T-helper 17 cell (primary cell): ENCODE results near the gene FMN1. TPM values are rescaled to one million over a fixed set of nuclear protein-coding genes. Genes with fewer than 3 reads are reported as not detected.

ENCODE experiments used
- ATAC-seq: fragments of 150-1000 bp; cut with Tn5 transposase; 2 replicates; pipeline ENCODE4 v1.10.0; 2021; ENCODE audit warnings: mild to moderate bottlenecking, moderate library complexity
- DNase-seq, 3 donors: peaks; one replicate each; pipeline versions ENCODE4 v3.0.0 to v3.0.0-alpha.2; 2020 to 2021
- H3K9me3 ChIP-seq: one replicate; pipeline ENCODE4 v1.7.0; 2013; ENCODE audit warnings: low read length, mild to moderate bottlenecking; ENCODE audit not compliant: control insufficient read depth, poor library complexity, severe bottlenecking
- H3K27ac Mint-ChIP-seq: one replicate; pipeline ENCODE4 v1.8.0; 2022; ENCODE audit warnings: mild to moderate bottlenecking, moderate library complexity, mixed read lengths
- H3K27me3 Mint-ChIP-seq: one replicate; pipeline ENCODE4 v1.8.0; 2022; ENCODE audit warnings: mixed read lengths
- H3K36me3 Mint-ChIP-seq: one replicate; pipeline ENCODE4 v1.8.0; 2022; ENCODE audit warnings: low read depth, mixed read lengths
- H3K4me1 Mint-ChIP-seq: one replicate; pipeline ENCODE4 v1.8.0; 2022; ENCODE audit warnings: mild to moderate bottlenecking, mixed read lengths
- H3K4me3 Mint-ChIP-seq: one replicate; pipeline ENCODE4 v1.8.0; 2022; ENCODE audit warnings: mild to moderate bottlenecking, moderate library complexity, mixed read lengths
- total RNA-seq, 4 donors: library from RNA in 2 of 4; stranded (reverse) in 2 of 4; gene quantifications; one replicate each; pipeline ENCODE4 v1.2.3 and lab custom pipeline; 2022 to 2026

FMN1 gene
- total RNA-seq, 2 donors from 2014 or later = 18.7 to 35.2 TPM

GRCh38 chr15:32935139-32935538 lies 259.4 kb downstream of the FMN1 start:
- H3K4me1 Mint-ChIP-seq = peaks cover 4% of the 10 kb centered on the region
- no peak overlapping the region for H3K27ac Mint-ChIP-seq
- no peaks in the 10 kb centered on the region for H3K27me3 Mint-ChIP-seq
- DNase-seq = no peak
- no peaks in the 10 kb centered on the region for H3K9me3 ChIP-seq
- peaks cover 8% of the 10 kb centered on the region for H3K36me3 Mint-ChIP-seq
- ATAC-seq = no peak
- H3K4me3 Mint-ChIP-seq = no peak overlapping the region

- Mint-ChIP-seq H3K36me3 (peaks cover 8% of the 10 kb centered on the region), H3K27ac (no peak overlapping the region), H3K27me3 (no peaks in the 10 kb centered on the region), H3K4me3 (no peak overlapping the region), H3K4me1 (peaks cover 4% of the 10 kb centered on the region)
- no peak for ATAC-seq
- no peak for DNase-seq
- no peaks in the 10 kb centered on the region for H3K9me3 ChIP-seq
These were observed 261.3 kb downstream of the FMN1 start for GRCh38 chr15:32933236-32933635.

- no peak overlapping the region for H3K4me3 Mint-ChIP-seq
These were observed 265.6 kb downstream of the FMN1 start for GRCh38 chr15:32928876-32929275.

GRCh38 chr15:32927124-32927523 lies 267.4 kb downstream of the FMN1 start:
- H3K4me3 Mint-ChIP-seq = no peak overlapping the region
- ATAC-seq = no peak
- no peak for DNase-seq
- peaks cover 2% of the 10 kb centered on the region for H3K36me3 Mint-ChIP-seq
- H3K27me3 Mint-ChIP-seq = no peaks in the 10 kb centered on the region
- no peak overlapping the region for H3K27ac Mint-ChIP-seq
- H3K4me1 Mint-ChIP-seq = no peaks in the 10 kb centered on the region
- H3K9me3 ChIP-seq = no peaks in the 10 kb centered on the region

More at GRCh38 chr15:32928876-32929275, 265.6 kb downstream of the FMN1 start:
- Mint-ChIP-seq H3K4me1 (peaks cover 4% of the 10 kb centered on the region), H3K27ac (no peak overlapping the region), H3K36me3 (peaks cover 2% of the 10 kb centered on the region), H3K27me3 (no peaks in the 10 kb centered on the region)
- ATAC-seq (no peak), DNase-seq (no peak)
- no peaks in the 10 kb centered on the region for H3K9me3 ChIP-seq

GRCh38 chr15:32923176-32923575 lies 271.3 kb downstream of the FMN1 start:
- H3K4me3 Mint-ChIP-seq = no peak overlapping the region
- no peak for ATAC-seq
- no peak overlapping the region for H3K27ac Mint-ChIP-seq
- no peaks in the 10 kb centered on the region for H3K4me1 Mint-ChIP-seq
- H3K36me3 Mint-ChIP-seq = peaks cover 4% of the 10 kb centered on the region
- no peak for DNase-seq
- H3K27me3 Mint-ChIP-seq = no peaks in the 10 kb centered on the region
- no peaks in the 10 kb centered on the region for H3K9me3 ChIP-seq

GRCh38 chr15:32922541-32922940 lies 272.0 kb downstream of the FMN1 start:
- Mint-ChIP-seq H3K27ac (no peak overlapping the region), H3K4me3 (no peak overlapping the region), H3K4me1 (no peaks in the 10 kb centered on the region), H3K36me3 (peaks cover 4% of the 10 kb centered on the region), H3K27me3 (no peaks in the 10 kb centered on the region)
- ATAC-seq (no peak), DNase-seq (no peak)
- H3K9me3 ChIP-seq = no peaks in the 10 kb centered on the region

GRCh38 chr15:32919749-32920414 lies 274.6 kb downstream of the FMN1 start:
- H3K36me3 Mint-ChIP-seq = peaks cover 2% of the 10 kb centered on the region
- no peaks in the 10 kb centered on the region for H3K27me3 Mint-ChIP-seq
- H3K4me1 Mint-ChIP-seq = no peaks in the 10 kb centered on the region
- H3K27ac Mint-ChIP-seq = no peak overlapping the region
- DNase-seq = no peak
- no peak overlapping the region for H3K4me3 Mint-ChIP-seq
- H3K9me3 ChIP-seq = no peaks in the 10 kb centered on the region
- ATAC-seq = no peak

GRCh38 chr15:32918547-32918946 lies 276.0 kb downstream of the FMN1 start:
- Mint-ChIP-seq H3K36me3 (peaks cover 2% of the 10 kb centered on the region), H3K27ac (no peak overlapping the region), H3K27me3 (no peaks in the 10 kb centered on the region), H3K4me3 (no peak overlapping the region), H3K4me1 (no peaks in the 10 kb centered on the region)
- DNase-seq (no peak), ATAC-seq (no peak)
- no peaks in the 10 kb centered on the region for H3K9me3 ChIP-seq

GRCh38 chr15:32910839-32911238 lies 283.7 kb downstream of the FMN1 start:
- no peak overlapping the region for H3K27ac Mint-ChIP-seq
- no peak for DNase-seq
- H3K27me3 Mint-ChIP-seq = no peaks in the 10 kb centered on the region
- H3K4me1 Mint-ChIP-seq = no peaks in the 10 kb centered on the region
- no peak for ATAC-seq
- H3K4me3 Mint-ChIP-seq = no peak overlapping the region
- no peaks in the 10 kb centered on the region for H3K9me3 ChIP-seq
- no peaks in the 10 kb centered on the region for H3K36me3 Mint-ChIP-seq

GRCh38 chr15:32909431-32909830 lies 285.1 kb downstream of the FMN1 start:
- no peak for ATAC-seq
- no peaks in the 10 kb centered on the region for H3K27me3 Mint-ChIP-seq
- no peaks in the 10 kb centered on the region for H3K4me1 Mint-ChIP-seq
- no peaks in the 10 kb centered on the region for H3K9me3 ChIP-seq
- DNase-seq = no peak
- H3K4me3 Mint-ChIP-seq = no peak overlapping the region
- H3K36me3 Mint-ChIP-seq = no peaks in the 10 kb centered on the region
- peak overlapping the region; percentile 4 for H3K27ac Mint-ChIP-seq

- peaks cover 2% of the 10 kb centered on the region for H3K4me1 Mint-ChIP-seq
- no peak overlapping the region for H3K4me3 Mint-ChIP-seq
These were observed 285.6 kb downstream of the FMN1 start for GRCh38 chr15:32908872-32909271.

GRCh38 chr15:32908135-32908801 lies 286.2 kb downstream of the FMN1 start:
- H3K9me3 ChIP-seq = no peaks in the 10 kb centered on the region
- Mint-ChIP-seq H3K4me3 (no peak overlapping the region), H3K27me3 (no peaks in the 10 kb centered on the region), H3K27ac (no peak overlapping the region), H3K4me1 (peaks cover 2% of the 10 kb centered on the region), H3K36me3 (peaks cover 3% of the 10 kb centered on the region)
- DNase-seq (no peak), ATAC-seq (peak; percentile 54)

More at GRCh38 chr15:32908872-32909271, 285.6 kb downstream of the FMN1 start:
- no peaks in the 10 kb centered on the region for H3K9me3 ChIP-seq
- Mint-ChIP-seq H3K27ac (peak overlapping the region; percentile 4), H3K27me3 (no peaks in the 10 kb centered on the region), H3K36me3 (peaks cover 2% of the 10 kb centered on the region)
- ATAC-seq = no peak
- DNase-seq = no peak

GRCh38 chr15:32905481-32905880 lies 289.0 kb downstream of the FMN1 start:
- ATAC-seq = no peak
- Mint-ChIP-seq H3K27ac (no peak overlapping the region), H3K4me1 (peaks cover 2% of the 10 kb centered on the region), H3K27me3 (peaks cover 7% of the 10 kb centered on the region), H3K4me3 (no peak overlapping the region), H3K36me3 (peaks cover 8% of the 10 kb centered on the region)
- no peak for DNase-seq
- no peaks in the 10 kb centered on the region for H3K9me3 ChIP-seq

- Mint-ChIP-seq H3K27ac (no peak overlapping the region), H3K4me3 (no peak overlapping the region), H3K27me3 (peaks cover 7% of the 10 kb centered on the region), H3K36me3 (peaks cover 8% of the 10 kb centered on the region), H3K4me1 (peaks cover 2% of the 10 kb centered on the region)
- DNase-seq = no peak
- ATAC-seq = no peak
- H3K9me3 ChIP-seq = no peaks in the 10 kb centered on the region
These were observed 290.1 kb downstream of the FMN1 start for GRCh38 chr15:32904448-32904847.
